HG03469 (cell line): ENCODE data around the gene TMCO2.

Source experiments
- ATAC-seq: cut with Tn5 transposase; IDR thresholded peaks from one replicate; pipeline ENCODE4 v1.9.1; 2021; ENCODE audit warnings: mild to moderate bottlenecking, moderate library complexity, moderate number of reproducible peaks; ENCODE audit not compliant: unreplicated experiment

TMCO2 gene

GRCh38 chr1:40257688-40258444 is 10.1 kb downstream of the TMCO2 start, which contains the start of gene ZMPSTE24:
ZMPSTE24 (plus strand) TSS chr1:40258236; CDS start chr1:40258272, 36 bp downstream.
- ATAC-seq: peak; percentile 64

GRCh38 chr1:40258445-40258769 is 10.7 kb downstream of the TMCO2 start:
- ATAC-seq: no peak

- ATAC-seq: no peak
Measured at GRCh38 chr1:40264354-40264781, 16.6 kb downstream of the TMCO2 start.

GRCh38 chr1:40265298-40265697 is 17.6 kb downstream of the TMCO2 start:
- no peak for ATAC-seq

- ATAC-seq: no peak
Measured at GRCh38 chr1:40265919-40266318, 18.2 kb downstream of the TMCO2 start.

GRCh38 chr1:40266786-40267535 is 19.2 kb downstream of the TMCO2 start:
- no peak for ATAC-seq

GRCh38 chr1:40267767-40268187 is 20.0 kb downstream of the TMCO2 start:
- ATAC-seq: no peak

GRCh38 chr1:40268211-40268610 is 20.5 kb downstream of the TMCO2 start:
- ATAC-seq: no peak

GRCh38 chr1:40270152-40270834 is 22.6 kb downstream of the TMCO2 start:
- ATAC-seq: no peak

- ATAC-seq: no peak
Measured at GRCh38 chr1:40272653-40273213, 25.0 kb downstream of the TMCO2 start.

- no peak for ATAC-seq
Measured at GRCh38 chr1:40273547-40274166, 25.9 kb downstream of the TMCO2 start.

- no peak for ATAC-seq
Measured at GRCh38 chr1:40274331-40274730, 26.6 kb downstream of the TMCO2 start.

- no peak for ATAC-seq
Measured at GRCh38 chr1:40276122-40276521, 28.4 kb downstream of the TMCO2 start.

- no peak for ATAC-seq
Measured at GRCh38 chr1:40281853-40282252, 34.1 kb downstream of the TMCO2 start.

GRCh38 chr1:40291293-40291692 is 43.6 kb downstream of the TMCO2 start:
- no peak for ATAC-seq

- no peak for ATAC-seq
Measured at GRCh38 chr1:40299366-40300248, 51.9 kb downstream of the TMCO2 start.

GRCh38 chr1:40300249-40300567 is 52.5 kb downstream of the TMCO2 start:
- ATAC-seq: no peak

GRCh38 chr1:40300651-40301050 is 52.9 kb downstream of the TMCO2 start:
- ATAC-seq: no peak

- ATAC-seq: no peak
Measured at GRCh38 chr1:40301066-40301465, 53.3 kb downstream of the TMCO2 start.
